ENCODE data around the gene IP6K2. TPM values are rescaled to one million over a fixed set of nuclear protein-coding genes. Genes with fewer than 3 reads are reported as not detected.

Gene IP6K2
- total RNA-seq, 1 donor from 2014 or later: 33.9 TPM

DNA sequence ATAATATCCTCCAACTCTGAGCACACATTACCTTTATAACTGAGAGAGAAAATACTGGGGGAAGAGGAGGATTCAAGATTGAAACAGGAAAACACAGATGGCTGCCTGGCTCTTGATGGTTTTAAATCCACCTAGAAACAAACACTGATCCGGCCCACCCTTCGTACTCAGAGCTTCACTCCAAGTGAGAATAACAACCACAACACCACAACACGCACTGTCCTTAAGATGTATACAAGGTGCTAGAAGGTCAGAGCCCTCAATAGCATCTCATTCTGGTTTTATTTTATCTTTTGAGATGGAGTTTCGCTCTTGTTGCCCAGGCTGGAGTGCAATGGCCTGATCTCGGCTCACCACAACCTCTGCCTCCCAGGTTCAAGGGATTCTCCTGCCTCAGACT is 9.9 kb downstream of the IP6K2 start:
- H3K27me3 ChIP-seq (ENCODE audit: control insufficient read depth in 3 of 3, insufficient read depth in 3 of 3, low read length in 3 of 3): no peaks in the 10 kb centered on the region
- H3K9ac ChIP-seq (ENCODE audit: low read depth in 1 of 3, low read length in 3 of 3): no peak overlapping the region
- peaks cover 14 to 16% (median 16%) of the 10 kb centered on the region in 3 donors for H3K4me1 ChIP-seq (ENCODE audit: control insufficient read depth in 3 of 3, insufficient read depth in 3 of 3, low read length in 3 of 3)
- H3K4me3 ChIP-seq (ENCODE audit: low read length in 3 of 3): no peak overlapping the region
- H3K36me3 ChIP-seq (ENCODE audit: control insufficient read depth in 3 of 3, insufficient read depth in 3 of 3, low read length in 3 of 3): peaks cover 4 to 19% (median 13%) of the 10 kb centered on the region in 3 donors
- no peaks in the 10 kb centered on the region for H3K9me3 ChIP-seq (ENCODE audit: control insufficient read depth in 3 of 3, low read length in 3 of 3)
- H3K27ac ChIP-seq (ENCODE audit: low read depth, low read length): no peak overlapping the region

DNA sequence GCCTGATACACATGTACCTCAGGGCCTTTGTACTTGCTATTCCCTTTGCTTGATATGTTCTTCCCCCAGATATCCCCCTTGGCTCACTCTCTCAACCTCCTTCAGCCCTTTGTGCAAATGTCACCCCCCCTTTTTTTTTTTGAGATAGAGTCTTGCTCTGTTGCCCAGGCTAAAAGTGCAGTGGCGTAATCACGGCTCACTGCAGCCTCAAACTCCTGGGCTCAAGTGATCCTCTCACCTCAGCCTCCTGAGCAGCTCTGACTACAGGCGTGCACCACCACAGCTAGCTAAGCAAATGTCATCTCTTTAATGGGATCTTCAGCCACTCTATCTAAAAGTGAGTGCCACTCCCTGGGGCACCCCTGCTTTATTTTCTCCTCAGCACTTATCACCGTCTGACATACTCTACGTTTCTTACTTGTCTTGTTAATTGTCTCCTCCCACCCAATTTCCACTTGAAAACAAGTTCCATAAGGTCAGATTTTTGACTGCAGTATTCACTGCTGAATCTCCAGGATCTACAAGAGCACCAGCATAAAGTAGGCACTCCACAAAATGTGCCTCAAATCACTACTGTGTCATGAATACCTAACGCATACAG is 14.6 kb downstream of the IP6K2 start:
- Histone ChIP-seq H3K4me3 (ENCODE audit: low read length in 3 of 3) (no peak overlapping the region), H3K36me3 (ENCODE audit: control insufficient read depth in 3 of 3, insufficient read depth in 3 of 3, low read length in 3 of 3) (peaks cover 2 to 13% (median 9%) of the 10 kb centered on the region in 3 donors), H3K27me3 (ENCODE audit: control insufficient read depth in 3 of 3, insufficient read depth in 3 of 3, low read length in 3 of 3) (no peaks in the 10 kb centered on the region), H3K9ac (ENCODE audit: low read depth in 1 of 3, low read length in 3 of 3) (no peak overlapping the region), H3K27ac (ENCODE audit: low read depth, low read length) (no peak overlapping the region), H3K9me3 (ENCODE audit: control insufficient read depth in 3 of 3, low read length in 3 of 3) (no peaks in the 10 kb centered on the region), H3K4me1 (ENCODE audit: control insufficient read depth in 3 of 3, insufficient read depth in 3 of 3, low read length in 3 of 3) (no peaks in the 10 kb centered on the region)

DNA sequence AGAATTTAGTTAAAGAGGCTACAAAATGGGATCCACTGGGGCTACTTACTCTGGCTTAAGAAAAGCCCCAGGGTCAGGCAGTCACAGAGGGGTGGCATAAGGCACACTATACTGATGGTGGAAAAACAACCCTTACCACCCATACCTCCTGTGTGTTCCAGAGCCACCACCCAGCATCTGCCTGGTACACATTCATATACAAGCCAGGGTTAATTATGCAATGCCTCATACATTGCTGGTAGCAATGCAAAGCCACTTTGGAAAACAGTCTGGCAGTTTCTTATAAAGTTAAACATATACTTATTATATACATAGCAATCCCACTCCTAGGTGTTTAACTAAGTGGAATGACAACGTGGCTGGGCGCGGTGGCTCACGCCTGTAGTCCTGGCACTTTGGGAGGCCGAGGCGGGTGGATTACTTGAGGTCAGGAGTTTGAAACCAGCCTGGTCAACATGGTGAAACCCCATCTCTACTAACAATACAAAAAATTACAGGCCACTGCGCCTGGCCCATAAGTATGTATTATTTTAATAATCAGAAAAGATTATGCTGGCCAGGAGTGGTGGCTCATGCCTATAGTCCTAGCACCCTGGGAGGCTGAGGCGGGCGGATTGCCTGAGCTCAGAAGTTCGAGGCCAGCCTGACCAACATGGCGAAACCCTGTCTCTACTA is 16.2 kb downstream of the IP6K2 start:
- Histone ChIP-seq H3K27me3 (ENCODE audit: control insufficient read depth in 3 of 3, insufficient read depth in 3 of 3, low read length in 3 of 3) (no peaks in the 10 kb centered on the region), H3K4me1 (ENCODE audit: control insufficient read depth in 3 of 3, insufficient read depth in 3 of 3, low read length in 3 of 3) (no peaks in the 10 kb centered on the region), H3K4me3 (ENCODE audit: low read length in 3 of 3) (no peak overlapping the region), H3K9ac (ENCODE audit: low read depth in 1 of 3, low read length in 3 of 3) (no peak overlapping the region), H3K36me3 (ENCODE audit: control insufficient read depth in 3 of 3, insufficient read depth in 3 of 3, low read length in 3 of 3) (peaks cover 0 to 13% (median 12%) of the 10 kb centered on the region in 3 donors), H3K27ac (ENCODE audit: low read depth, low read length) (no peak overlapping the region), H3K9me3 (ENCODE audit: control insufficient read depth in 3 of 3, low read length in 3 of 3) (no peaks in the 10 kb centered on the region)

DNA sequence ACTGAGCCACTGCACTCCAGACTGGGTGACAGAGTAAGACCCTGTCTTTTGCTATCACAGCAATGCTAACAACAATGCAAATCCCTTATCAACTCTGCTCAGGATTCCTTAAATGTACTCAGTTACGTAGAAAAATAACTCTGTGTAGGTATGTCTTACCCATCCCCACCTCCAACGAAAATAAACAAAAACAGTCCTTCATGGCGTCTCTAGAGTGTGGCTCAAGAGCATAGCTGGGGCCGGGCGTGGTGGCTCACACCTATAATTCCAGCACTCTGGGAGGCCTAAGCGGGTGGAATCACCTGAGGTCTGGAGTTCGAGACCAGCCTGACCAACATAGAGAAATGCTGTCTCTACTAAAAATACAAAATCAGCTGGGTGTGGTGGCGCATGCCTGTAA is 18.1 kb downstream of the IP6K2 start:
- Histone ChIP-seq H3K4me1 (ENCODE audit: control insufficient read depth in 3 of 3, insufficient read depth in 3 of 3, low read length in 3 of 3) (peaks cover 3 to 8% (median 5%) of the 10 kb centered on the region in 3 donors), H3K9ac (ENCODE audit: low read depth in 1 of 3, low read length in 3 of 3) (no peak overlapping the region), H3K36me3 (ENCODE audit: control insufficient read depth in 3 of 3, insufficient read depth in 3 of 3, low read length in 3 of 3) (peaks cover 8 to 28% (median 27%) of the 10 kb centered on the region in 3 donors), H3K27me3 (ENCODE audit: control insufficient read depth in 3 of 3, insufficient read depth in 3 of 3, low read length in 3 of 3) (no peaks in the 10 kb centered on the region), H3K9me3 (ENCODE audit: control insufficient read depth in 3 of 3, low read length in 3 of 3) (no peaks in the 10 kb centered on the region), H3K27ac (ENCODE audit: low read depth, low read length) (no peak overlapping the region), H3K4me3 (ENCODE audit: low read length in 3 of 3) (no peak overlapping the region)

DNA sequence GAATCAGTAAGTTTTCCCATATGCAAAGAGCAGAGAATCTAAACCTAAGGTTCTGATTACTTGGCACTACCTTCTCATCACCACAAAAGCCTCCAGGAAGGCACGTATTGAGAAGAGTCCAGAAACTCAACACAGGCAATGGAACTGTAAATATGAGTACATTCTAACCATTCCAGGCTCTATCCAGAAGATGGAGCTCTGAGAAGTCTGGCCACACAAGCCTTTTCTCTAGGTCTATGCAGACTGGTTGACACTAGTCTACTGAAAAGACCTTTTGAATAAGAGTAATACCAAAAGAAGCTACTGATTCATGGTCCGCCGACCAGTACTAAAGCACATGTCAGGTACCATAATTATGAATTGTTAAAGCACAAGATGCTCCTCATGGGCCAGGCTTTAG is 19.1 kb downstream of the IP6K2 start:
- no peak overlapping the region for H3K27ac ChIP-seq (ENCODE audit: low read depth, low read length)
- peaks cover 3 to 8% (median 5%) of the 10 kb centered on the region in 3 donors for H3K4me1 ChIP-seq (ENCODE audit: control insufficient read depth in 3 of 3, insufficient read depth in 3 of 3, low read length in 3 of 3)
- H3K9me3 ChIP-seq (ENCODE audit: control insufficient read depth in 3 of 3, low read length in 3 of 3): no peaks in the 10 kb centered on the region
- no peak overlapping the region for H3K4me3 ChIP-seq (ENCODE audit: low read length in 3 of 3)
- H3K27me3 ChIP-seq (ENCODE audit: control insufficient read depth in 3 of 3, insufficient read depth in 3 of 3, low read length in 3 of 3): no peaks in the 10 kb centered on the region
- H3K9ac ChIP-seq (ENCODE audit: low read depth in 1 of 3, low read length in 3 of 3): no peak overlapping the region
- peaks cover 16 to 37% (median 35%) of the 10 kb centered on the region in 3 donors for H3K36me3 ChIP-seq (ENCODE audit: control insufficient read depth in 3 of 3, insufficient read depth in 3 of 3, low read length in 3 of 3)

DNA sequence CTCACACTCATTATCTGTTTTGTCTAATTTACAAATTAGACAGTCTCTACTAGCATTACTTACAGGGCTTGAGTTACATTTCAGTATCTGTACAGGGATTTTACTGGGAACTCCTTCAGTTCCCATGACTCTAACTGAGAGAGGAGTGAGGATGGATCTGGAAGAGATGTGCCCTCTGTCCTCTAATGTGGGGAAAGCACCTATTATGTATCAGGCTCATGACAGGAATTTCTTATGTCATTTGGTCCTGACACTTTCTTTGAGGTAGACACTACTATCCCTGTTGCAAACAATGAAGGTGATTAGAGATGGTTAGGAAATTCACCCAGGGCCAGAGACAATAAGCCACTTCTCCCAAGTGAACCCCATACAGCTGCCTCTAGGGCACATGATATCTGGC is 20.4 kb downstream of the IP6K2 start:
- H3K27me3 ChIP-seq (ENCODE audit: control insufficient read depth in 3 of 3, insufficient read depth in 3 of 3, low read length in 3 of 3): no peaks in the 10 kb centered on the region
- no peaks in the 10 kb centered on the region for H3K9me3 ChIP-seq (ENCODE audit: control insufficient read depth in 3 of 3, low read length in 3 of 3)
- H3K4me1 ChIP-seq (ENCODE audit: control insufficient read depth in 3 of 3, insufficient read depth in 3 of 3, low read length in 3 of 3): peaks cover 3 to 8% (median 5%) of the 10 kb centered on the region in 3 donors
- no peak overlapping the region for H3K27ac ChIP-seq (ENCODE audit: low read depth, low read length)
- H3K9ac ChIP-seq (ENCODE audit: low read depth in 1 of 3, low read length in 3 of 3): no peak overlapping the region
- peaks cover 24 to 49% (median 45%) of the 10 kb centered on the region in 3 donors for H3K36me3 ChIP-seq (ENCODE audit: control insufficient read depth in 3 of 3, insufficient read depth in 3 of 3, low read length in 3 of 3)
- H3K4me3 ChIP-seq (ENCODE audit: low read length in 3 of 3): no peak overlapping the region

DNA sequence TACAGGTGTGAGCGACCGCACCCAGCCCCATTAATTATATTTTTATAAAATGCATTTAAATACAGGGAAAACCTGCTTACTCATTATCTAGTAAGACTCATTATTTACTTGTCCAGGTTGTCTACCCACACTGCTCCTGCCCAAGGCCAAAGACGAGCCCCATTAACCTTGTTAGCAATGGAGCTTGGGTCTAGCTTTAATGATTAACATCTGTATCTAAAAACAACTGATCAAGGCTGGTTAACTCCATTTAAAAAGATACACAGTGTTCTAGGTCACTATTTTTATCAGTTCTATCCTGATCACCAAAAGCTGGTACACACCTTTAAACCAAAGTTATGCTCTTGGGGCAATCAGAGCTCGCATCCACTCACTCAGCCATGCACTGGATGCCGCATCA is 20.9 kb downstream of the IP6K2 start:
- Histone ChIP-seq H3K4me1 (ENCODE audit: control insufficient read depth in 3 of 3, insufficient read depth in 3 of 3, low read length in 3 of 3) (peaks cover 3 to 8% (median 5%) of the 10 kb centered on the region in 3 donors), H3K27me3 (ENCODE audit: control insufficient read depth in 3 of 3, insufficient read depth in 3 of 3, low read length in 3 of 3) (no peaks in the 10 kb centered on the region), H3K36me3 (ENCODE audit: control insufficient read depth in 3 of 3, insufficient read depth in 3 of 3, low read length in 3 of 3) (peaks cover 25 to 51% (median 48%) of the 10 kb centered on the region in 3 donors), H3K4me3 (ENCODE audit: low read length in 3 of 3) (no peak overlapping the region), H3K9ac (ENCODE audit: low read depth in 1 of 3, low read length in 3 of 3) (no peak overlapping the region), H3K9me3 (ENCODE audit: control insufficient read depth in 3 of 3, low read length in 3 of 3) (no peaks in the 10 kb centered on the region), H3K27ac (ENCODE audit: low read depth, low read length) (no peak overlapping the region)

DNA sequence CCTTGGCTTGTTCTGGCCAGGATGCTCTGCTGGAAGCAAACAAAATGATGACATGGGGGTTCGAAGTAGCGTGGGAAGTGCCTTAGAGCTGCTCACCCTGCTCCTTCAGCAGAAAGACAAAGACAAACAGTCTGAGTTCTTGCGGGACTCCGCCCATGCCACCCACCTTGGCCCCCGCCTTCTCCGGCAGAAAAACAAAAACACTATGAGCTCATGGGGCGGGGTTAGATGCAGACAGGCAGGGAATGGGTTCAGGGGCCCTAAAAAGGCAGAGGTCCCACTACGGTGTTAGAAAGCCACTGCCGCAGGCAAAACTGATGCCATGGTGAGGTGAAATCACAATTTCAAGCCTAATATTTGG is 21.6 kb downstream of the IP6K2 start:
- peaks cover 30 to 56% (median 52%) of the 10 kb centered on the region in 3 donors for H3K36me3 ChIP-seq (ENCODE audit: control insufficient read depth in 3 of 3, insufficient read depth in 3 of 3, low read length in 3 of 3)
- H3K27ac ChIP-seq (ENCODE audit: low read depth, low read length): peak overlapping the region; percentile 33
- peaks cover 3 to 8% (median 5%) of the 10 kb centered on the region in 3 donors for H3K4me1 ChIP-seq (ENCODE audit: control insufficient read depth in 3 of 3, insufficient read depth in 3 of 3, low read length in 3 of 3)
- no peaks in the 10 kb centered on the region for H3K9me3 ChIP-seq (ENCODE audit: control insufficient read depth in 3 of 3, low read length in 3 of 3)
- H3K27me3 ChIP-seq (ENCODE audit: control insufficient read depth in 3 of 3, insufficient read depth in 3 of 3, low read length in 3 of 3): no peaks in the 10 kb centered on the region
- peak overlapping the region; percentile 42 to 64 (median 60) for H3K4me3 ChIP-seq (ENCODE audit: low read length in 3 of 3)
- peak overlapping the region in 1 of 3 donors; percentile 50 for H3K9ac ChIP-seq (ENCODE audit: low read depth in 1 of 3, low read length in 3 of 3)

DNA sequence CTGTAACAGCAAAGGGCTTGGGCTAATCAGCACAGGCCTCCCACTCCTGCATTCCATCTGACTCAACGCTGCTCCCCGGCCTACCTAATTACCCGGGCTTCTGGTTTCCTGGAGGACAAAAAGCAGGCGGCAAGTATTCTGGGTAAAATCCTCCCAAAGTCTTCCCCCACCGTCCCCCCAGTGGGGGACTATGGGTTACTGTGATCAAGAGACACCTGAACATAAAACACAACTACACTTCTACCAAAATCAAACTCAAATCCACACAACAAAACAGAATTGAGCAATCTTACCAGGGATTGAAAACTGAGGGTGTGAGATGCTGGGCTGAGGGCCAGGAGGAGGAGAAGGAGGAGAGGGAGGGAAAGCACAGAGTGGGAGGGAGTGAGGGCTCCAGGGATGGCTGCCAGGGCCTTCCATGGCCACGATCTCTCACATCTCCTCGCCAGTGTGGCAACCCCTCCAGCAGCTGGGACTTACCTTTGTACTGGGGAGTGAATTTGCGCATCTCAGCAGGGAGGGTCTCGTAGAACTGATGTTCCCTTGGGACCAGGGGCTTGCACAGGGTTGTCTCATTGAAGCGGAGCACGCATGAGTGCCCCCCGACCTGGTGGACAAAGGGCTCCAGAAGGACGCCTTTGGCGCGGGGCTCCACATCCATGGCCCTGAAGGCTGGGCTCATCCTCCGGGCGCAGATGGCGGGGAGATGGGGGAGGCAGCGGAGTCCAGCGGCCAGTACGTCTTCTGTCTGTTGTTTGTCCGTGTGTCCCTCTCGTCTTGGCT is 22.2 kb downstream of the IP6K2 start:
- no peaks in the 10 kb centered on the region for H3K27me3 ChIP-seq (ENCODE audit: control insufficient read depth in 3 of 3, insufficient read depth in 3 of 3, low read length in 3 of 3)
- H3K9me3 ChIP-seq (ENCODE audit: control insufficient read depth in 3 of 3, low read length in 3 of 3): no peaks in the 10 kb centered on the region
- peaks cover 3 to 8% (median 5%) of the 10 kb centered on the region in 3 donors for H3K4me1 ChIP-seq (ENCODE audit: control insufficient read depth in 3 of 3, insufficient read depth in 3 of 3, low read length in 3 of 3)
- H3K27ac ChIP-seq (ENCODE audit: low read depth, low read length): peak overlapping the region; percentile 33
- H3K9ac ChIP-seq (ENCODE audit: low read depth in 1 of 3, low read length in 3 of 3): peak overlapping the region; percentile 7 to 50 (median 14)
- peaks cover 30 to 57% (median 53%) of the 10 kb centered on the region in 3 donors for H3K36me3 ChIP-seq (ENCODE audit: control insufficient read depth in 3 of 3, insufficient read depth in 3 of 3, low read length in 3 of 3)
- H3K4me3 ChIP-seq (ENCODE audit: low read length in 3 of 3): peak overlapping the region; percentile 42 to 64 (median 60)

DNA sequence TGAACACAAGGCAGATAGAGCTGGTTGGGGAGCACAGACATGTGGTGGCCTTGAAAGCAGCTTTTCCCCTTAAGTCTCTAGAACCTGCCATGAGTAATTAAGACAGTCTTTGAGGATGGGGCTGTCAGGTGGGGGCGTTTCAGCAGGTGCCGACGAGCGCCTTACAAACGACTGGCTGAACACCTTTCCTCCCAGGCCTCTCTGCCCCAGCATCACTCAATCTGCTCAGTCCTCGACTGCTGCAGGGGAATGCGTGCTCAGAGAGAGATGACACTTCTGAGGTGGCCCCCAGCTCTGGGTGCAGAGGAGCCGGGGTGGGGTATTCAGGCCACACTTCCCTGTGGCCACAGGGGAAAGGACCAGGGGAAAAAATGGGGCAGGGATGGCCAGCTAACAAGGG is 23.2 kb downstream of the IP6K2 start:
- Histone ChIP-seq H3K27ac (ENCODE audit: low read depth, low read length) (no peak overlapping the region), H3K4me1 (ENCODE audit: control insufficient read depth in 3 of 3, insufficient read depth in 3 of 3, low read length in 3 of 3) (peaks cover 3 to 8% (median 5%) of the 10 kb centered on the region in 3 donors), H3K4me3 (ENCODE audit: low read length in 3 of 3) (no peak overlapping the region), H3K9me3 (ENCODE audit: control insufficient read depth in 3 of 3, low read length in 3 of 3) (no peaks in the 10 kb centered on the region), H3K9ac (ENCODE audit: low read depth in 1 of 3, low read length in 3 of 3) (no peak overlapping the region), H3K36me3 (ENCODE audit: control insufficient read depth in 3 of 3, insufficient read depth in 3 of 3, low read length in 3 of 3) (peaks cover 39 to 61% (median 53%) of the 10 kb centered on the region in 3 donors), H3K27me3 (ENCODE audit: control insufficient read depth in 3 of 3, insufficient read depth in 3 of 3, low read length in 3 of 3) (no peaks in the 10 kb centered on the region)

Data from skeletal muscle tissue (tissue), 4 donors.